ENCODE data around the gene FCRL2. TPM values are rescaled to one million over a fixed set of nuclear protein-coding genes. Genes with fewer than 3 reads are reported as not detected.

Gene FCRL2
- total RNA-seq, 1 donor: 4.0 TPM

- Histone ChIP-seq H3K9me3 (ENCODE audit: low read depth, low read length) (no peaks in the 10 kb centered on the region), H3K27me3 (ENCODE audit: insufficient read depth, low read length) (no peaks in the 10 kb centered on the region), H3K4me1 (ENCODE audit: insufficient read depth, low read length) (peaks cover 37% of the 10 kb centered on the region), H3K4me3 (ENCODE audit: low read length) (no peak overlapping the region)
Observed at GRCh38 chr1:157723157-157723556, 53.8 kb downstream of the FCRL2 start.

DNA sequence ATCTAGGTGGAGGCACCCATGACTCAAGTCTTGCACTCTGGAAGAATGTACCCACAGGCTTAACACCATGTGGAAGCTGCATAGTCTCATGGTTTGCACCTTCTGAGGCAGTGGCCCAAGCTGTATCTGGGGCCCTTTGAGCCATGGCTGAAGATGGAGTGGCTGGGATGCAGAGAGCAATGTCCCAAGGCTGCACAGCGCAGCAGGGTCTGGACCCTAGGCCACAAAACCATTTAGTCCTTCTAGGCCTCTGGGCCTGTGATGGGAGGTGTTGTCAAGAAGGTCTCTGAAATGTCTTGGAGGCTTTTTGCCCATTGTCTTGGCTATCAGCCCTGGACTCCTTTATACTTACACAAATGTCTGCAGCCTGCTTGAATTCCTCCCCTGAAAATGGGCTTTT is 54.9 kb downstream of the FCRL2 start:
- Histone ChIP-seq H3K9me3 (ENCODE audit: low read depth, low read length) (no peaks in the 10 kb centered on the region), H3K27me3 (ENCODE audit: insufficient read depth, low read length) (no peaks in the 10 kb centered on the region), H3K4me3 (ENCODE audit: low read length) (no peak overlapping the region), H3K4me1 (ENCODE audit: insufficient read depth, low read length) (peaks cover 35% of the 10 kb centered on the region)

GRCh38 chr1:157715736-157716135 is 61.2 kb downstream of the FCRL2 start:
- Histone ChIP-seq H3K4me3 (ENCODE audit: low read length) (no peak overlapping the region), H3K4me1 (ENCODE audit: insufficient read depth, low read length) (no peaks in the 10 kb centered on the region), H3K9me3 (ENCODE audit: low read depth, low read length) (no peaks in the 10 kb centered on the region), H3K27me3 (ENCODE audit: insufficient read depth, low read length) (no peaks in the 10 kb centered on the region)

DNA sequence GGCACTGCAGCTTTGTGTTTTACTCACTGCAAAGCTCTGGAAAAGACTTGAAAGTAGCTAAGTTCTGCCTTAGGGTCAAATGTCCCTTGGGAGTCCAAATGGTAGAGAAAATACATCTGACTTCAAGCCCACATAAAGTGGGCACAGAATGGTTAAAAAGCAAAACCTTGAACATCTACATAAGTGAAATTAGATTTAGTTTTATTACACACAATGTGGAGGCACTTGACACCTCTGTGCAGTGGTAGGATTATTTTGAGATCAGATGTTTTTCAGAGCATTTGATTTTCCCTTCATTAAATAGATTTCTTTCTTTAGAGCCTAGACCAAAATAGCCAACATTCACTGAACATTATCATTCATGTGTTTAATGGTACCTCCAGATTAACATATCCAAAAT is 65.1 kb downstream of the FCRL2 start:
- Histone ChIP-seq H3K27me3 (ENCODE audit: insufficient read depth, low read length) (no peaks in the 10 kb centered on the region), H3K4me1 (ENCODE audit: insufficient read depth, low read length) (peaks cover 7% of the 10 kb centered on the region), H3K9me3 (ENCODE audit: low read depth, low read length) (no peaks in the 10 kb centered on the region), H3K4me3 (ENCODE audit: low read length) (no peak overlapping the region)

DNA sequence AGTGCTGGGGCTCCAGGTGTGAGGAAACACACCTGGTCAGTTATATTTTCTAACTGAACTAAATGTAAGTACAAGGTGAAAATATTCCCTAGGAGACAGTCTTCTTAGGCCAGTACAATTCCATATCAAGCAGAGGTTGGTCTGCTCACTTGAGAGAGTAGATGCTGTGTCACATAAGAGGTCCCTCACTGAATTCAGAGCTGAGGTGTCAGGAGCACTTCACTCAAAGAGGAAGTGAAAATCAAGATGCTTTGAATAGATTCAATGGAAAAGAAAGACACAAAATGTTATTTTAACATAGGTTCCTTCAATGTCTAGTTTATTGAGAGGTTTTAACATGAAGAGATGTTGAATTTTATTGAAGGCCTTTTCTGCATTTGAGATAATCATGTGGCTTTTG is 72.1 kb downstream of the FCRL2 start:
- Histone ChIP-seq H3K27me3 (ENCODE audit: insufficient read depth, low read length) (no peaks in the 10 kb centered on the region), H3K9me3 (ENCODE audit: low read depth, low read length) (no peaks in the 10 kb centered on the region), H3K4me1 (ENCODE audit: insufficient read depth, low read length) (peaks cover 21% of the 10 kb centered on the region), H3K4me3 (ENCODE audit: low read length) (no peak overlapping the region)

DNA sequence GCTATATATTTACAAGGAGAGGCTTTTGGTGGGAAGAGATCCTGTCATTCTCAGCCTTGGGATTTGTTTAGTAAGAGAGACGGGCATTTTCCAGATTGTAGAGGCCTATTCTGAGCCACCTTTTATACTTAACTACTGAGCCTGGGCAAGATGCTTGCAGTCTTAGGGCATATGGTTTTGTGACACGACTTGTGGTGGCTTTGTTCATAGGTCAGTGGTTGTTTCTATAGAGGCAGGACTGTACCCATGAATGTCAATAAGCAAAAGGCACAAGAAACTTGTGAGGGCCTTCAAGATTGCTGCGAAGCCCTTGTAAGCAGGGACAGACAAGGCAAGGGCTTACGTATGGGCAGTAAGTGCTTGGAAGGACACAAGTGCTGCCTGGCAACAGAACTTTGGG is 73.0 kb downstream of the FCRL2 start:
- H3K27me3 ChIP-seq (ENCODE audit: insufficient read depth, low read length): no peaks in the 10 kb centered on the region
- no peaks in the 10 kb centered on the region for H3K9me3 ChIP-seq (ENCODE audit: low read depth, low read length)
- H3K4me3 ChIP-seq (ENCODE audit: low read length): no peak overlapping the region
- peaks cover 16% of the 10 kb centered on the region for H3K4me1 ChIP-seq (ENCODE audit: insufficient read depth, low read length)

- Histone ChIP-seq H3K27me3 (ENCODE audit: insufficient read depth, low read length) (no peaks in the 10 kb centered on the region), H3K4me3 (ENCODE audit: low read length) (no peak overlapping the region), H3K4me1 (ENCODE audit: insufficient read depth, low read length) (peaks cover 30% of the 10 kb centered on the region)
Observed at GRCh38 chr1:157702308-157702825, 74.6 kb downstream of the FCRL2 start.

GRCh38 chr1:157700732-157701131 is 76.2 kb downstream of the FCRL2 start, which contains the start of gene FCRL3:
Gene FCRL3 (minus strand): TSS chr1:157700769. CDS start chr1:157700489, 280 bp downstream.
- Histone ChIP-seq H3K9me3 (ENCODE audit: low read depth, low read length) (no peaks in the 10 kb centered on the region), H3K27me3 (ENCODE audit: insufficient read depth, low read length) (no peaks in the 10 kb centered on the region), H3K4me1 (ENCODE audit: insufficient read depth, low read length) (peaks cover 37% of the 10 kb centered on the region), H3K4me3 (ENCODE audit: low read length) (peak within 1 kb of the TSS; percentile 18)

More at GRCh38 chr1:157702308-157702825, 74.6 kb downstream of the FCRL2 start:
- no peaks in the 10 kb centered on the region for H3K9me3 ChIP-seq (ENCODE audit: low read depth, low read length)

DNA sequence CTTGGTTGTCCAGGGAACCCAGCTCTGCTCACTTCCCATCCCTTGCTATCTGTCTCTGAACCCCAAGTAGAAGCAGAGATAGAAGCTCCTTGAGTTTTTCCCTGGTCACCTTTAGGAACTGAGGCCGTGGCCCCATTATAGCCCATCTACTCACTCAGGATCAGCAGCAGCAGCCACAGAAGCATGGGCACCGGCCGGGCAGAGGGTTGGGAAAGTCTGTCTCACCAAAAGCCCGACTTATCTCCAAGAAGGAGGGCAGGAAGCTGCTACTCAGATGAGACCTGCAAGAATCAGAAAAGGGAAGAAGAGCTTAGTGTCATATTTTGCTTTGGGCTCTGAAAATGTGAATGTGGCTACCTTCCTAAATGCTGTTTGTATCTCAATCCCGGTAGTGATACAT is 76.6 kb downstream of the FCRL2 start:
- Histone ChIP-seq H3K4me3 (ENCODE audit: low read length) (peak overlapping the region; percentile 18), H3K27me3 (ENCODE audit: insufficient read depth, low read length) (no peaks in the 10 kb centered on the region), H3K4me1 (ENCODE audit: insufficient read depth, low read length) (peaks cover 35% of the 10 kb centered on the region), H3K9me3 (ENCODE audit: low read depth, low read length) (no peaks in the 10 kb centered on the region)

- Histone ChIP-seq H3K27me3 (ENCODE audit: insufficient read depth, low read length) (no peaks in the 10 kb centered on the region), H3K9me3 (ENCODE audit: low read depth, low read length) (no peaks in the 10 kb centered on the region), H3K4me1 (ENCODE audit: insufficient read depth, low read length) (peaks cover 35% of the 10 kb centered on the region), H3K4me3 (ENCODE audit: low read length) (no peak overlapping the region)
Observed at GRCh38 chr1:157697781-157698569, 79.0 kb downstream of the FCRL2 start.

GRCh38 chr1:157696966-157697628 is 79.8 kb downstream of the FCRL2 start:
- Histone ChIP-seq H3K9me3 (ENCODE audit: low read depth, low read length) (no peaks in the 10 kb centered on the region), H3K27me3 (ENCODE audit: insufficient read depth, low read length) (no peaks in the 10 kb centered on the region), H3K4me1 (ENCODE audit: insufficient read depth, low read length) (peaks cover 34% of the 10 kb centered on the region), H3K4me3 (ENCODE audit: low read length) (no peak overlapping the region)

Other genes with a start within 250 kb of the FCRL2 start
- 6.6 TPM for gene FCRL5, start 224.6 kb downstream of the FCRL2 start, total RNA-seq
- not detected for gene FCRL4, start 179.0 kb downstream of the FCRL2 start, total RNA-seq
- gene FCRL3, start 76.4 kb downstream of the FCRL2 start, total RNA-seq: 8.8 TPM
- 25.5 TPM for gene FCRL1, start 43.0 kb upstream of the FCRL2 start, total RNA-seq
- gene CD5L, start 64.7 kb upstream of the FCRL2 start, total RNA-seq: not detected
- gene KIRREL1, start 216.5 kb upstream of the FCRL2 start, total RNA-seq: under 0.01 TPM

Data from mononuclear cell (primary cell).